ENCODE measurements around the gene ZNF766. TPM values are rescaled to one million over a fixed set of nuclear protein-coding genes. Genes with fewer than 3 reads are reported as not detected.
A peak's percentile ranks its signal among the peaks of the same experiment; 100 is the strongest.
"Not testable (repeated sequence)": the region's sequence is repeated elsewhere in the genome, so short reads cannot be mapped to it uniquely, and the experiment has no call there.

ZNF766 gene
- total RNA-seq, 4 donors from 2014 or later = 1.1 to 34.2 (median 6.8) TPM

- Histone ChIP-seq H3K36me3 (no peaks in the 10 kb centered on the region), H3K9me3 (no peaks in the 10 kb centered on the region), H3K4me3 (no peak overlapping the region), H3K27ac (no peak overlapping the region), H3K4me1 (no peaks in the 10 kb centered on the region), H3K27me3 (no peaks in the 10 kb centered on the region)
- intact Hi-C loops (cut with DNase I; ENCODE audit: low total_unique reads) = no loop called here
- TF ChIP-seq CTCF (IDR thresholded peaks at IDR 0.05) (no peak), POLR2A (IDR thresholded peaks at IDR 0.05) (no peak), POLR2AphosphoS5 (IDR thresholded peaks at IDR 0.05) (no peak), EP300 (IDR thresholded peaks at IDR 0.05; ENCODE audit: low read depth) (no peak)
- 70 to 95% methylated on average over 2 to 5 of the region's 5 CpGs for WGBS, 2 donors (ENCODE audit: low coverage in 1 of 2)
- no peak for DNase-seq
- in situ Hi-C loops (cut with MboI; ENCODE audit: low pct_ligation_motif_present in 1 of 4, low pct_unique_long_range_greater_than_20kb in 1 of 4, low sequenced_read_pairs in 3 of 4) = loop anchor here in 3 of 4 donors (10.0 to 25.0 kb wide), 2 partner anchors 479 to 486 kb away; partner anchors contain the start of gene ZNF611 (in 2 of the 3)
These were observed 11.0 kb upstream of the ZNF766 start for GRCh38 chr19:52258426-52258825.

- not testable (repeated sequence) for H3K36me3 ChIP-seq, H3K27ac ChIP-seq, H3K4me3 ChIP-seq, DNase-seq, H3K4me1 ChIP-seq, H3K27me3 ChIP-seq, H3K9me3 ChIP-seq
- WGBS, 2 donors (ENCODE audit: low coverage in 1 of 2) = 80 to 86% methylated on average over 1 to 6 of the region's 6 CpGs
- intact Hi-C loops (cut with DNase I; ENCODE audit: low total_unique reads) = loop anchor here (10.0 kb wide), 1 partner anchor 571 kb away; the partner anchor contains the start of gene SPACA6
- in situ Hi-C loops (cut with MboI; ENCODE audit: low pct_ligation_motif_present in 1 of 4, low pct_unique_long_range_greater_than_20kb in 1 of 4, low sequenced_read_pairs in 3 of 4) = loop anchor here in 2 of 4 donors (25.0 kb wide), 1 partner anchor 472 kb away; the partner anchor contains the start of gene ZNF611 (in 2 of the 2)
These were observed 3.8 kb upstream of the ZNF766 start for GRCh38 chr19:52265556-52265955.

- peaks cover 6 to 16% (median 12%) of the 10 kb centered on the region in 4 donors for H3K4me1 ChIP-seq
- peak; percentile 12 for DNase-seq
- WGBS, 2 donors (ENCODE audit: low coverage in 1 of 2) = 3 to 14% methylated on average over 9 to 11 of the region's 11 CpGs
- intact Hi-C loops (cut with DNase I; ENCODE audit: low total_unique reads) = no loop called here
- in situ Hi-C loops (cut with MboI; ENCODE audit: low pct_ligation_motif_present in 1 of 4, low pct_unique_long_range_greater_than_20kb in 1 of 4, low sequenced_read_pairs in 3 of 4) = loop anchor here in 2 of 4 donors (25.0 kb wide), 1 partner anchor 467 kb away; the partner anchor contains the start of gene ZNF611 (in 2 of the 2)
- peak overlapping the region; percentile 94 to 99 (median 96) for H3K27ac ChIP-seq
- H3K9me3 ChIP-seq = no peaks in the 10 kb centered on the region
- H3K36me3 ChIP-seq = peaks cover 0 to 7% (median 0%) of the 10 kb centered on the region in 4 donors
- H3K4me3 ChIP-seq = peak overlapping the region; percentile 40 to 94 (median 81)
- TF ChIP-seq POLR2A (IDR thresholded peaks at IDR 0.05) = no peak
- TF ChIP-seq POLR2AphosphoS5 (IDR thresholded peaks at IDR 0.05) = no peak
- TF ChIP-seq EP300 (IDR thresholded peaks at IDR 0.05; ENCODE audit: low read depth) = no peak
- no peak for TF ChIP-seq CTCF (IDR thresholded peaks at IDR 0.05)
- H3K27me3 ChIP-seq = no peaks in the 10 kb centered on the region
These were observed 989 bp downstream of the ZNF766 start for GRCh38 chr19:52270266-52270885.

- in situ Hi-C loops (cut with MboI; ENCODE audit: low pct_ligation_motif_present in 1 of 4, low pct_unique_long_range_greater_than_20kb in 1 of 4, low sequenced_read_pairs in 3 of 4) (loop anchor here in 2 of 4 donors (25.0 kb wide), 1 partner anchor 464 kb away; the partner anchor contains the start of gene ZNF611 (in 2 of the 2)), intact Hi-C loops (cut with DNase I; ENCODE audit: low total_unique reads) (no loop called here)
- no peak for DNase-seq
- 98 to 100% methylated on average over 2 of the region's 2 CpGs for WGBS, 2 donors (ENCODE audit: low coverage in 1 of 2)
- H3K27me3 ChIP-seq = no peaks in the 10 kb centered on the region
- H3K4me1 ChIP-seq = peaks cover 6 to 16% (median 12%) of the 10 kb centered on the region in 4 donors
- H3K9me3 ChIP-seq = peaks cover 0 to 4% of the 10 kb centered on the region in 2 donors
- no peak overlapping the region for H3K4me3 ChIP-seq
- peaks cover 0 to 12% (median 0%) of the 10 kb centered on the region in 4 donors for H3K36me3 ChIP-seq
- TF ChIP-seq POLR2A (IDR thresholded peaks at IDR 0.05) (no peak), EP300 (IDR thresholded peaks at IDR 0.05; ENCODE audit: low read depth) (no peak), POLR2AphosphoS5 (IDR thresholded peaks at IDR 0.05) (no peak), CTCF (IDR thresholded peaks at IDR 0.05) (no peak)
- H3K27ac ChIP-seq = no peak overlapping the region
These were observed 3.9 kb downstream of the ZNF766 start for GRCh38 chr19:52273301-52273700.
